ENCODE measurements around the gene RAP2A.

RAP2A gene

GRCh38 chr13:97454699-97455098, 20.7 kb downstream of the RAP2A start:
- Histone ChIP-seq H3K27ac (no peak overlapping the region), H3K4me2 (no peak overlapping the region), H3K4me3 (IDR thresholded peaks at IDR 0.05; ENCODE audit: insufficient read depth, low read depth, low read length) (no peak overlapping the region), H3K36me3 (ENCODE audit: insufficient read depth) (no peaks in the 10 kb centered on the region), H3K9ac (no peak overlapping the region), H3K27me3 (ENCODE audit: insufficient read depth, low read depth) (no peaks in the 10 kb centered on the region), H3K4me1 (ENCODE audit: low read depth, poor library complexity, severe bottlenecking) (peaks cover 21% of the 10 kb centered on the region), H4K20me1 (ENCODE audit: insufficient read depth) (no peaks in the 10 kb centered on the region), H3K79me2 (ENCODE audit: insufficient read depth, low read depth) (no peaks in the 10 kb centered on the region), H2AFZ (ENCODE audit: low read depth) (no peak overlapping the region)
- no peak for TF ChIP-seq CTCF (conservative IDR thresholded peaks at IDR 0.05; ENCODE audit: low read depth, low read length)

- H4K20me1 ChIP-seq (ENCODE audit: insufficient read depth) = no peaks in the 10 kb centered on the region
- H3K27ac ChIP-seq = no peak overlapping the region
- no peaks in the 10 kb centered on the region for H3K36me3 ChIP-seq (ENCODE audit: insufficient read depth)
- no peak overlapping the region for H2AFZ ChIP-seq (ENCODE audit: low read depth)
- H3K4me1 ChIP-seq (ENCODE audit: low read depth, poor library complexity, severe bottlenecking) = peaks cover 31% of the 10 kb centered on the region
- H3K4me2 ChIP-seq = no peak overlapping the region
- no peak overlapping the region for H3K4me3 ChIP-seq (IDR thresholded peaks at IDR 0.05; ENCODE audit: insufficient read depth, low read depth, low read length)
- H3K9ac ChIP-seq = no peak overlapping the region
- no peak for TF ChIP-seq CTCF (conservative IDR thresholded peaks at IDR 0.05; ENCODE audit: low read depth, low read length)
- H3K79me2 ChIP-seq (ENCODE audit: insufficient read depth, low read depth) = no peaks in the 10 kb centered on the region
- no peaks in the 10 kb centered on the region for H3K27me3 ChIP-seq (ENCODE audit: insufficient read depth, low read depth)
These were observed 22.1 kb downstream of the RAP2A start for GRCh38 chr13:97456047-97456446.

- Histone ChIP-seq H4K20me1 (ENCODE audit: insufficient read depth) (no peaks in the 10 kb centered on the region), H3K4me3 (IDR thresholded peaks at IDR 0.05; ENCODE audit: insufficient read depth, low read depth, low read length) (no peak overlapping the region), H3K4me1 (ENCODE audit: low read depth, poor library complexity, severe bottlenecking) (peaks cover 35% of the 10 kb centered on the region), H3K9ac (no peak overlapping the region; the same call in 1 of the 2 replicates), H2AFZ (ENCODE audit: low read depth) (no peak overlapping the region), H3K79me2 (ENCODE audit: insufficient read depth, low read depth) (no peaks in the 10 kb centered on the region), H3K36me3 (ENCODE audit: insufficient read depth) (no peaks in the 10 kb centered on the region), H3K4me2 (peak overlapping the region; percentile 87), H3K27ac (peak overlapping the region; percentile 55; the same call in 1 of the 2 replicates), H3K27me3 (ENCODE audit: insufficient read depth, low read depth) (no peaks in the 10 kb centered on the region)
- no peak for TF ChIP-seq CTCF (conservative IDR thresholded peaks at IDR 0.05; ENCODE audit: low read depth, low read length)
These were observed 25.3 kb downstream of the RAP2A start for GRCh38 chr13:97459215-97459777.

GRCh38 chr13:97460004-97460775, 26.2 kb downstream of the RAP2A start:
- no peaks in the 10 kb centered on the region for H3K27me3 ChIP-seq (ENCODE audit: insufficient read depth, low read depth)
- H3K9ac ChIP-seq = peak overlapping the region; percentile 22; the same call in 1 of the 2 replicates
- no peak overlapping the region for H2AFZ ChIP-seq (ENCODE audit: low read depth)
- H3K79me2 ChIP-seq (ENCODE audit: insufficient read depth, low read depth) = no peaks in the 10 kb centered on the region
- TF ChIP-seq CTCF (conservative IDR thresholded peaks at IDR 0.05; ENCODE audit: low read depth, low read length) = no peak
- H3K4me3 ChIP-seq (IDR thresholded peaks at IDR 0.05; ENCODE audit: insufficient read depth, low read depth, low read length) = no peak overlapping the region
- H3K4me2 ChIP-seq = peak overlapping the region; percentile 87
- H3K36me3 ChIP-seq (ENCODE audit: insufficient read depth) = no peaks in the 10 kb centered on the region
- no peaks in the 10 kb centered on the region for H4K20me1 ChIP-seq (ENCODE audit: insufficient read depth)
- H3K27ac ChIP-seq = peak overlapping the region; percentile 55; the same call in 1 of the 2 replicates
- peaks cover 28% of the 10 kb centered on the region for H3K4me1 ChIP-seq (ENCODE audit: low read depth, poor library complexity, severe bottlenecking)

Measured in KMS-11 (cell line).